Endothelial cell of umbilical vein (primary cell): ENCODE measurements around the gene SRBD1. TPM values are rescaled to one million over a fixed set of nuclear protein-coding genes. Genes with fewer than 3 reads are reported as not detected.

Source experiments
- BruUV-seq: library from RNA; stranded (reverse); fragments of 400-500 nt; replicated peaks from 2 replicates; lab custom pipeline; 2021; lab: Mats Ljungman, UMichigan
- CTCF ChIA-PET: fragments of 300-600, 350-600 bp; sonication (Branson Sonifier 250); formaldehyde crosslinking; loops from one replicate; lab custom pipeline; 2021; ENCODE audit warnings: antibody characterized with exemption, inconsistent platforms; lab: Charles Lee
- POLR2A ChIA-PET: fragments of 300-600, 350-600 bp; sonication (Branson Sonifier 250); formaldehyde crosslinking; loops from one replicate; lab custom pipeline; 2021; ENCODE audit warnings: antibody characterized with exemption, inconsistent platforms; lab: Charles Lee
- DNase-seq: peaks from one replicate; pipeline ENCODE4 v3.0.0-alpha.2; 2011; ENCODE audit warnings: low read depth, low spot score
- FAIRE-seq: peaks from 2 replicates; lab custom pipeline; 2011; peaks lifted over from hg19 to GRCh38; lab: Jason Lieb, UNC
- H2AFZ ChIP-seq: 2 replicates; pipeline ENCODE4 v1.6.0; 2012; ENCODE audit warnings: low read depth, low read length, control low read depth, inconsistent platforms
- H3K27ac ChIP-seq: 2 replicates; pipeline ENCODE4 v1.5.1; 2011; ENCODE audit warnings: low read depth, mild to moderate bottlenecking, control low read depth, low read length, moderate library complexity; ENCODE audit not compliant: insufficient read depth
- H3K27me3 ChIP-seq, 2 experiments: 2 replicates each; pipeline versions ENCODE4 v1.6.0 to v1.6.1; 2011; ENCODE audit warnings: low read length in 2 of 2, mixed read lengths in 1 of 2; ENCODE audit not compliant: control insufficient read depth in 2 of 2, insufficient read depth in 2 of 2
- H3K36me3 ChIP-seq, 2 experiments: 2 replicates in 1 of 2; 3 replicates in 1 of 2; pipeline ENCODE4 v1.5.1; 2011; ENCODE audit warnings: low read length in 2 of 2, mild to moderate bottlenecking in 1 of 2, moderate library complexity in 1 of 2; ENCODE audit not compliant: control insufficient read depth in 2 of 2, insufficient read depth in 2 of 2; ENCODE audit errors: extremely low read depth in 1 of 2
- H3K4me1 ChIP-seq: 3 replicates; pipeline ENCODE4 v1.5.1; 2011; ENCODE audit warnings: mild to moderate bottlenecking, low read length; ENCODE audit not compliant: control insufficient read depth, insufficient read depth; ENCODE audit errors: extremely low read depth
- H3K4me2 ChIP-seq: 2 replicates; pipeline ENCODE4 v1.6.1; 2011; ENCODE audit warnings: low read length, control low read depth, mixed read lengths; ENCODE audit not compliant: insufficient read depth
- H3K4me3 ChIP-seq, 3 experiments: fragments of 200-600 bp in 1 of 3; sonication (generic), shearing (Covaris generic) in 1 of 3; replicated peaks in 1 of 3; 2 replicates each; pipeline ENCODE4 v1.5.1; 2011 to 2016; ENCODE audit warnings: control low read depth in 3 of 3, low read length in 3 of 3, mild to moderate bottlenecking in 2 of 3, inconsistent platforms in 1 of 3, low read depth in 1 of 3, moderate library complexity in 1 of 3; ENCODE audit not compliant: insufficient read depth in 1 of 3
- H3K79me2 ChIP-seq: 2 replicates; pipeline ENCODE4 v1.6.0; 2012; ENCODE audit warnings: low read length, inconsistent platforms; ENCODE audit not compliant: control insufficient read depth, insufficient read depth
- H3K9ac ChIP-seq: replicated peaks from 2 replicates; pipeline ENCODE3; 2011; ENCODE audit warnings: low read length, control low read depth; ENCODE audit not compliant: insufficient read depth; ENCODE audit errors: extremely low read depth
- H3K9me1 ChIP-seq: replicated peaks from 3 replicates; pipeline ENCODE4 v1.6.0; 2011; ENCODE audit warnings: mild to moderate bottlenecking, low read length; ENCODE audit not compliant: control insufficient read depth, insufficient read depth; ENCODE audit errors: extremely low read depth
- H3K9me3 ChIP-seq: replicated peaks from 2 replicates; pipeline ENCODE4 v1.5.1; 2012; ENCODE audit warnings: low read length, inconsistent platforms; ENCODE audit not compliant: control insufficient read depth, insufficient read depth
- H4K20me1 ChIP-seq: replicated peaks from 2 replicates; pipeline ENCODE3; 2011; ENCODE audit warnings: mild to moderate bottlenecking, low read length; ENCODE audit not compliant: control insufficient read depth, insufficient read depth; ENCODE audit errors: extremely low read depth
- EZH2 ChIP-seq: IDR thresholded peaks from 2 replicates; pipeline ENCODE4 v1.6.1; 2012; ENCODE audit warnings: borderline replicate concordance, low read depth, mild to moderate bottlenecking, moderate library complexity, low read length, inconsistent platforms; ENCODE audit not compliant: severe bottlenecking
- FOS ChIP-seq: IDR thresholded peaks from 2 replicates; pipeline ENCODE4 v1.6.1; 2011; ENCODE audit warnings: mild to moderate bottlenecking, low read length, moderate library complexity, borderline replicate concordance; ENCODE audit not compliant: insufficient read depth
- GATA2 ChIP-seq: IDR thresholded peaks from 2 replicates; pipeline ENCODE4 v1.7.0; 2011; ENCODE audit warnings: low read depth, mild to moderate bottlenecking, moderate library complexity, mixed read lengths, low read length; ENCODE audit not compliant: insufficient read length, insufficient read depth
- JUN ChIP-seq: IDR thresholded peaks from 2 replicates; pipeline ENCODE4 v1.6.1; 2011; ENCODE audit warnings: borderline replicate concordance, low read depth; ENCODE audit not compliant: insufficient read length, insufficient read depth
- MYC ChIP-seq: IDR thresholded peaks from one replicate; pipeline ENCODE4 v1.6.1; 2011; ENCODE audit warnings: mild to moderate bottlenecking, low read depth, low read length
- POLR2A ChIP-seq: IDR thresholded peaks from 2 replicates; pipeline ENCODE4 v1.6.1; 2012; ENCODE audit warnings: low read depth, mild to moderate bottlenecking, control low read depth, low read length
- POLR2AphosphoS5 ChIP-seq: IDR thresholded peaks from 2 replicates; pipeline ENCODE4 v1.6.1; 2012; ENCODE audit warnings: low read depth, mild to moderate bottlenecking, control low read depth, low read length, moderate library complexity; ENCODE audit not compliant: insufficient read depth
- dilution Hi-C: fragments of 300-500 bp; cut with MboI; formaldehyde crosslinking; loops from one replicate; pipeline ENCODE4 v1.15.0; 2019; ENCODE audit warnings: low sequenced_read_pairs; ENCODE audit not compliant: extremely low pct_ligation_motif_present
- intact Hi-C: fragments of 100-400 bp; cut with micrococcal nuclease; formaldehyde crosslinking; loops from one replicate; pipeline ENCODE4 v1.10.0; 2022
- polyA plus RNA-seq, 4 experiments: library from polyadenylated mRNA; depleted of rRNA in 3 of 4; stranded (reverse) in 3 of 4; unstranded in 1 of 4; fragments of >200 nt; gene quantifications; 2 replicates each; pipeline versions ENCODE4 v1.2.1 to v1.2.3, GENCODE V29; 2011 to 2012; ENCODE audit warnings: missing spikeins in 1 of 4
- total RNA-seq: library from RNA; stranded (reverse); gene quantifications from 2 replicates; pipeline ENCODE4 v1.2.3, GENCODE V29; 2021
- TF ChIP-seq, protein P1 (sequence below), 2 donors: IDR thresholded peaks; 1 replicate in 1 of 2; 2 replicates in 1 of 2; pipeline ENCODE4 v1.5.1; 2011; ENCODE audit warnings: low read length in 2 of 2, mild to moderate bottlenecking in 2 of 2, moderate library complexity in 2 of 2, control low read depth in 1 of 2, inconsistent platforms in 1 of 2, low read depth in 1 of 2; ENCODE audit not compliant: insufficient read depth in 1 of 2; ENCODE audit errors: extremely low read depth in 1 of 2
- TF ChIP-seq, protein P2 (sequence below): IDR thresholded peaks from 2 replicates; pipeline ENCODE4 v1.6.1; 2011; ENCODE audit not compliant: insufficient read depth, insufficient read length

SRBD1 gene
- total and polyA plus RNA-seq, 2 donors (not counting 3 experiments of a cell fraction or from before 2014, with no cell fraction given), result 3.7 to 12.5 TPM

DNA sequence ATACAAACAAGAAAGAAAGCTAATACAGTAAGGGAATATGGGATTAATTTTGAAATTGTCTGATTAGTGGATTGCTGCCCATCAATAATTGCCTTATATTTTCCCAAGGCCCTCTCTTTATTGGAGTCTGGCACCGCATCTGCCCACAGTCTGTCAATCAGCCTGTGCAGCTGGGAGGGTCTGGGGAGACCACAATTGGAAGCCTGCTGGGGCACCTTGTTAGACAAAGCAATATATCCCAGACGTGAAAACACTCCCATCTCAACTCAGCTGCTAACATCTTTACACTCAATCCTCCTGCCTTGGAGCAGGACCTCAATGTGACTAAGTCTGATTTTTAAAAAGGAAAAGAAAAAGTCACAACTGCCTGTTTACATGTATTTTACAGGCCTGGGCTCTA lies 258.6 kb downstream of the SRBD1 start:
- DNase-seq (no peak), FAIRE-seq (no peak)
- no peaks in the 10 kb centered on the region for H3K36me3 ChIP-seq
- TF ChIP-seq EZH2 (no peak), POLR2A (no peak), JUN (no peak), POLR2AphosphoS5 (no peak), MYC (no peak), GATA2 (no peak), FOS (no peak)
- TF ChIP-seq, protein P1, sequence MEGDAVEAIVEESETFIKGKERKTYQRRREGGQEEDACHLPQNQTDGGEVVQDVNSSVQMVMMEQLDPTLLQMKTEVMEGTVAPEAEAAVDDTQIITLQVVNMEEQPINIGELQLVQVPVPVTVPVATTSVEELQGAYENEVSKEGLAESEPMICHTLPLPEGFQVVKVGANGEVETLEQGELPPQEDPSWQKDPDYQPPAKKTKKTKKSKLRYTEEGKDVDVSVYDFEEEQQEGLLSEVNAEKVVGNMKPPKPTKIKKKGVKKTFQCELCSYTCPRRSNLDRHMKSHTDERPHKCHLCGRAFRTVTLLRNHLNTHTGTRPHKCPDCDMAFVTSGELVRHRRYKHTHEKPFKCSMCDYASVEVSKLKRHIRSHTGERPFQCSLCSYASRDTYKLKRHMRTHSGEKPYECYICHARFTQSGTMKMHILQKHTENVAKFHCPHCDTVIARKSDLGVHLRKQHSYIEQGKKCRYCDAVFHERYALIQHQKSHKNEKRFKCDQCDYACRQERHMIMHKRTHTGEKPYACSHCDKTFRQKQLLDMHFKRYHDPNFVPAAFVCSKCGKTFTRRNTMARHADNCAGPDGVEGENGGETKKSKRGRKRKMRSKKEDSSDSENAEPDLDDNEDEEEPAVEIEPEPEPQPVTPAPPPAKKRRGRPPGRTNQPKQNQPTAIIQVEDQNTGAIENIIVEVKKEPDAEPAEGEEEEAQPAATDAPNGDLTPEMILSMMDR (IDR thresholded peaks at IDR 0.05; ENCODE audit: extremely low read depth in 1 of 2, insufficient read depth in 1 of 2, low read depth in 1 of 2, low read length in 2 of 2), result no peak
- TF ChIP-seq, protein P2, sequence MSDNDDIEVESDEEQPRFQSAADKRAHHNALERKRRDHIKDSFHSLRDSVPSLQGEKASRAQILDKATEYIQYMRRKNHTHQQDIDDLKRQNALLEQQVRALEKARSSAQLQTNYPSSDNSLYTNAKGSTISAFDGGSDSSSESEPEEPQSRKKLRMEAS, result no peak
- H3K4me3 ChIP-seq, result no peak overlapping the region
- no TSS peak for BruUV-seq
- no peak overlapping the region for H3K4me2 ChIP-seq
- H3K9me1 ChIP-seq, result no peaks in the 10 kb centered on the region
- H3K27me3 ChIP-seq, result no peaks in the 10 kb centered on the region
- POLR2A ChIA-PET, result no interaction called here
- H3K79me2 ChIP-seq, result no peaks in the 10 kb centered on the region
- H4K20me1 ChIP-seq, result no peaks in the 10 kb centered on the region
- dilution Hi-C loops (no loop called here), intact Hi-C loops (loop anchor here (2.0 to 5.0 kb wide), 4 partner anchors 22 to 370 kb away; partner anchors contain the start of gene SIX2)
- H3K9ac ChIP-seq, result no peak overlapping the region
- H3K9me3 ChIP-seq, result no peaks in the 10 kb centered on the region
- peaks cover 17% of the 10 kb centered on the region for H3K4me1 ChIP-seq
- H2AFZ ChIP-seq, result no peak overlapping the region
- CTCF ChIA-PET, result interaction anchor here (1.3 kb wide), 2 partner anchors 20 to 184 kb away, joined by 4 to 6 read pairs; no protein-coding TSS in a partner anchor
- no peak overlapping the region for H3K27ac ChIP-seq
